Natural killer cell treated with Interleukin-12 subunit alpha and Interleukin-12 subunit beta and Interleukin-15 and Interleukin-18, amount 100 ng/mL, for 72 hours (primary cell): ENCODE results near the gene NDUFS5. TPM values are rescaled to one million over a fixed set of nuclear protein-coding genes. Genes with fewer than 3 reads are reported as not detected.
"Not testable (repeated sequence)": the region's sequence is repeated elsewhere in the genome, so short reads cannot be mapped to it uniquely, and the experiment has no call there.

Experiments
- ATAC-seq, 2 donors: fragments of 150-1000 bp; cut with Tn5 transposase in 1 of 2; sonication (Bioruptor Pico), chemical (Tn5 transposase) in 1 of 2; 2 replicates each; pipeline ENCODE4 v1.10.0; 2021
- DNase-seq: peaks from one replicate; pipeline ENCODE4 v3.0.0; 2022; ENCODE audit warnings: low spot score
- H3K27ac Mint-ChIP-seq, 2 donors: 1 replicate in 1 of 2; 2 replicates in 1 of 2; pipeline ENCODE4 v1.8.0; 2022; ENCODE audit warnings: mixed read lengths in 2 of 2, mild to moderate bottlenecking in 1 of 2, moderate library complexity in 1 of 2
- H3K27me3 Mint-ChIP-seq, 2 donors: 1 replicate in 1 of 2; 2 replicates in 1 of 2; pipeline ENCODE4 v1.8.0; 2022; ENCODE audit warnings: mixed read lengths in 2 of 2
- H3K36me3 Mint-ChIP-seq: one replicate; pipeline ENCODE4 v1.8.0; 2022; ENCODE audit warnings: mixed read lengths
- H3K4me1 Mint-ChIP-seq, 2 donors: 1 replicate in 1 of 2; 2 replicates in 1 of 2; pipeline ENCODE4 v1.8.0; 2022; ENCODE audit warnings: low read depth in 2 of 2, mixed read lengths in 2 of 2, mild to moderate bottlenecking in 1 of 2
- H3K4me3 Mint-ChIP-seq: one replicate; pipeline ENCODE4 v1.8.0; 2022; ENCODE audit warnings: mixed read lengths
- H3K9me3 Mint-ChIP-seq: 2 replicates; pipeline ENCODE4 v1.8.0; 2022; ENCODE audit warnings: mixed read lengths
- total RNA-seq, 2 donors: library from RNA; stranded (reverse); gene quantifications; one replicate each; pipeline ENCODE4 v1.2.3, GENCODE V29; 2022

Gene NDUFS5
- total RNA-seq, 2 donors from 2014 or later, result 134 to 142 TPM

DNA sequence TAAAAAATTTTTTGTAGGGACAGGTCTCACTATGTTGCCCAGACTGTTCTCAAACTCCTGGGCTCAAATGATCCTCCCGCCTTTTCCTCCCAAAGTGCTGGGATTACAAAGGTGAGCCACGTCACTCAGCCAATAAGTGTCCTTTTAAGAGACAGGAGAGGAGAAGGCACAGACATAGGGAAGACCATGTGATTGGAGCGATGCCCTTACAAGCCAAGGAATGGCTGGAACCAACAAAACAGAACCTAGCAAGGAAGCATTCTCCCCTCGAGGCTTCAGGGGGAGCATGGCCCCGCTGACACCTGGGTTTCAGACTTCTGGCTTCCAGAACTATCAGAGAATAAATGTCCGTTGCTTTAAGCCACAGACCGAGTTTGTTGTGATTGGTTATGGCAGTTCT lies 37.0 kb downstream of the NDUFS5 start:
- Mint-ChIP-seq H3K36me3 (no peaks in the 10 kb centered on the region), H3K9me3 (no peaks in the 10 kb centered on the region), H3K4me3 (no peak overlapping the region), H3K27ac (no peak overlapping the region), H3K4me1 (no peaks in the 10 kb centered on the region), H3K27me3 (no peaks in the 10 kb centered on the region)
- no peak for ATAC-seq
- DNase-seq, result no peak

- no peaks in the 10 kb centered on the region for H3K4me1 Mint-ChIP-seq
- no peaks in the 10 kb centered on the region for H3K9me3 Mint-ChIP-seq
These were observed 37.6 kb downstream of the NDUFS5 start for GRCh38 chr1:39063775-39064174.

GRCh38 chr1:39065542-39065941 lies 39.4 kb downstream of the NDUFS5 start:
- Mint-ChIP-seq H3K27ac (no peak overlapping the region), H3K4me3 (no peak overlapping the region), H3K36me3 (no peaks in the 10 kb centered on the region), H3K9me3 (no peaks in the 10 kb centered on the region), H3K4me1 (no peaks in the 10 kb centered on the region), H3K27me3 (no peaks in the 10 kb centered on the region)
- DNase-seq, result no peak
- no peak for ATAC-seq

More at GRCh38 chr1:39063775-39064174, 37.6 kb downstream of the NDUFS5 start:
- DNase-seq (no peak), ATAC-seq (no peak)
- Mint-ChIP-seq H3K27ac (no peak overlapping the region), H3K27me3 (no peaks in the 10 kb centered on the region), H3K36me3 (no peaks in the 10 kb centered on the region), H3K4me3 (no peak overlapping the region)

GRCh38 chr1:39068227-39068626 lies 42.1 kb downstream of the NDUFS5 start:
- not testable (repeated sequence) for H3K4me3 Mint-ChIP-seq, DNase-seq, H3K27me3 Mint-ChIP-seq, H3K36me3 Mint-ChIP-seq, H3K27ac Mint-ChIP-seq, H3K9me3 Mint-ChIP-seq, H3K4me1 Mint-ChIP-seq, ATAC-seq

GRCh38 chr1:39071557-39071956 lies 45.4 kb downstream of the NDUFS5 start:
- H3K4me3 Mint-ChIP-seq, ATAC-seq, H3K27ac Mint-ChIP-seq: not testable (repeated sequence)

DNA sequence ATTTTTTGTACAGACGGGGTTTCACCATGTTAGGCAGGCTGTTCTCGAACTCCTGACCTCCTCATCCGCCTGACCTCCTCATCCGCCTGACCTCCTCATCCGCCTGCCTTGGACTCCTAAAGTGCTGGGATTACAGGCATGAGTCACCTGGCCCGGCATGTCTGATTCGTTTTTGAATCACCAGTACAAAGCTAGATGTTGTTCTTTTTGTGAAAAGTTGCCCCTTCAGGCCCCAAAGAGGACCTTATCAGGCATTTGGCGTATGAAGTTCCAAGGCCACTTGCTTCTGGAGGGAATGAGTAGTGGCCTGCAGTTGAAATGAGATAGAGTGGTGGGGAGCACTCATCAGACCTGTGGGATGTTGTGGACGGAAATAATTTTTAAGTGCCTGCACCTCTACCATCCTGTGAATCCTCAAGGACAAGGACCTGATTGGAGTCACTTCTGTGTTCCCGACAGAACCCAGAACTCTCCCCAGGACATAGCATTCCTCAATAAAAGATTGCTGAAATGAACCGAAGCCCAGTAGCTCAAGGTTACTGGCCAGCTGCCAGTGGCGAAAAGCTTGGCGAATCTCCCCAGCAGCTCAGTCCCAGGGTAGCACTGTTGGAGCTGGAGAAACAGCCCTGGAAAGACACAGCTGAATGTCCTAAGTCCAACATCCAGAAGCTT lies 50.1 kb downstream of the NDUFS5 start:
- Mint-ChIP-seq H3K27me3 (peaks cover 13 to 16% of the 10 kb centered on the region in 2 donors), H3K4me1 (peaks cover 0 to 5% of the 10 kb centered on the region in 2 donors), H3K9me3 (no peaks in the 10 kb centered on the region), H3K36me3 (no peaks in the 10 kb centered on the region), H3K27ac (no peak overlapping the region), H3K4me3 (no peak overlapping the region)
- peak in 1 of 2 donors; percentile 33 for ATAC-seq
- DNase-seq, result no peak

More at GRCh38 chr1:39071557-39071956, 45.4 kb downstream of the NDUFS5 start:
- DNase-seq, H3K36me3 Mint-ChIP-seq, H3K9me3 Mint-ChIP-seq, H3K27me3 Mint-ChIP-seq, H3K4me1 Mint-ChIP-seq: not testable (repeated sequence)

DNA sequence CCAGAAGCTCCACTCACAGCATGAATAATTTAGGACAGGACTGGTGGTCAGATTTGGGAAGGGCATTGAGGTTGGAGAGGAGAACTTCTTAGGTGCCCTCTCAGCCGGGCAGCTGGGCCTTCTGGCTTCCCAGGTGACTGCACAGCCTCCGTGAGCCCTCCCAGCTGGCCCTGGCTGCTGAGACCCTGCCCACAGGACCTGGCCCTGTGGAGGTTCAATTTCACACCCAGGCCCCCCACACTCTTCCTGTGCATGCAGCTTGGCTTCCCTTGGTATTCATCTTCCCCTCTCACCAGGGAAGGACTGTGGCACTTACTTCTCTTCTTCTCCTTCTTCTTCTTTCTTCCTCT lies 50.6 kb downstream of the NDUFS5 start:
- Mint-ChIP-seq H3K9me3 (no peaks in the 10 kb centered on the region), H3K4me3 (no peak overlapping the region), H3K4me1 (peaks cover 0 to 5% of the 10 kb centered on the region in 2 donors), H3K27me3 (peaks cover 13 to 16% of the 10 kb centered on the region in 2 donors), H3K27ac (no peak overlapping the region), H3K36me3 (no peaks in the 10 kb centered on the region)
- ATAC-seq (peak; percentile 15 to 36), DNase-seq (no peak)

GRCh38 chr1:39080269-39080826 lies 54.2 kb downstream of the NDUFS5 start:
- Mint-ChIP-seq H3K27ac (no peak overlapping the region), H3K4me3 (peak overlapping the region; percentile 67), H3K4me1 (peaks cover 0 to 8% of the 10 kb centered on the region in 2 donors), H3K9me3 (no peaks in the 10 kb centered on the region), H3K27me3 (peaks cover 34 to 35% of the 10 kb centered on the region in 2 donors), H3K36me3 (no peaks in the 10 kb centered on the region)
- no peak for DNase-seq
- no peak for ATAC-seq

GRCh38 chr1:39080831-39081270 lies 54.7 kb downstream of the NDUFS5 start:
- Mint-ChIP-seq H3K27me3 (peaks cover 35 to 37% of the 10 kb centered on the region in 2 donors), H3K4me3 (peak overlapping the region; percentile 67), H3K36me3 (no peaks in the 10 kb centered on the region), H3K4me1 (peaks cover 0 to 9% of the 10 kb centered on the region in 2 donors), H3K9me3 (no peaks in the 10 kb centered on the region), H3K27ac (no peak overlapping the region)
- DNase-seq (no peak), ATAC-seq (no peak)

GRCh38 chr1:39081271-39082009 lies 55.3 kb downstream of the NDUFS5 start:
- H3K4me3 Mint-ChIP-seq, result no peak overlapping the region
- H3K27ac Mint-ChIP-seq, result no peak overlapping the region
- no peaks in the 10 kb centered on the region for H3K36me3 Mint-ChIP-seq
- DNase-seq (no peak), ATAC-seq (peak; percentile 62)
- H3K4me1 Mint-ChIP-seq, result peaks cover 0 to 12% of the 10 kb centered on the region in 2 donors
- H3K9me3 Mint-ChIP-seq, result no peaks in the 10 kb centered on the region
- H3K27me3 Mint-ChIP-seq, result peaks cover 40 to 41% of the 10 kb centered on the region in 2 donors

- DNase-seq (no peak), ATAC-seq (no peak)
- Mint-ChIP-seq H3K4me3 (peak overlapping the region; percentile 61), H3K27ac (no peak overlapping the region), H3K4me1 (peaks cover 1 to 12% of the 10 kb centered on the region in 2 donors), H3K9me3 (no peaks in the 10 kb centered on the region), H3K36me3 (no peaks in the 10 kb centered on the region), H3K27me3 (peaks cover 41 to 43% of the 10 kb centered on the region in 2 donors)
These were observed 56.1 kb downstream of the NDUFS5 start for GRCh38 chr1:39082010-39082799.

GRCh38 chr1:39082811-39083576 lies 56.8 kb downstream of the NDUFS5 start:
- ATAC-seq (no peak), DNase-seq (no peak)
- Mint-ChIP-seq H3K27ac (no peak overlapping the region), H3K36me3 (no peaks in the 10 kb centered on the region), H3K27me3 (peaks cover 41 to 43% of the 10 kb centered on the region in 2 donors), H3K4me1 (peaks cover 6 to 12% of the 10 kb centered on the region in 2 donors), H3K9me3 (no peaks in the 10 kb centered on the region), H3K4me3 (peak overlapping the region; percentile 61)

GRCh38 chr1:39084191-39084590 lies 58.0 kb downstream of the NDUFS5 start:
- no peak overlapping the region for H3K27ac Mint-ChIP-seq
- peaks cover 6 to 12% of the 10 kb centered on the region in 2 donors for H3K4me1 Mint-ChIP-seq
- ATAC-seq (no peak), DNase-seq (no peak)
- H3K9me3 Mint-ChIP-seq, result no peaks in the 10 kb centered on the region
- H3K36me3 Mint-ChIP-seq, result no peaks in the 10 kb centered on the region
- no peak overlapping the region for H3K4me3 Mint-ChIP-seq
- H3K27me3 Mint-ChIP-seq, result peaks cover 41 to 43% of the 10 kb centered on the region in 2 donors
